Vagina (tissue), 2 donors: ENCODE results near the gene TCF4.

Source experiments
- CTCF ChIP-seq, 3 experiments: fragments of 450-650 bp in 2 of 3; fragments of 200-600 bp in 1 of 3; sonication (generic) in 1 of 3; IDR thresholded peaks; one replicate each; pipeline ENCODE4 v1.5.1; 2017 to 2019; ENCODE audit warnings: antibody characterized with exemption in 3 of 3, mild to moderate bottlenecking in 2 of 3, moderate library complexity in 2 of 3
- POLR2A ChIP-seq, 2 donors: fragments of 450-650 bp; IDR thresholded peaks; one replicate each; pipeline ENCODE4 v1.6.1; 2017; ENCODE audit warnings: antibody characterized with exemption in 2 of 2, mild to moderate bottlenecking in 2 of 2, moderate library complexity in 2 of 2
- POLR2AphosphoS5 ChIP-seq, 2 donors: sonication (generic); formaldehyde crosslinking; IDR thresholded peaks; one replicate each; pipeline ENCODE4 v1.9.0; 2017; ENCODE audit warnings: antibody characterized with exemption in 2 of 2, mild to moderate bottlenecking in 2 of 2, low read depth in 1 of 2; ENCODE audit not compliant: insufficient read depth in 1 of 2

- no peak for TF ChIP-seq CTCF (IDR thresholded peaks at IDR 0.05)
- no peak for TF ChIP-seq POLR2A (IDR thresholded peaks at IDR 0.05)
- no peak for TF ChIP-seq POLR2AphosphoS5 (IDR thresholded peaks at IDR 0.05; ENCODE audit: insufficient read depth in 1 of 2, low read depth in 1 of 2)
These were observed 408.6 kb downstream of the TCF4 start for GRCh38 chr18:55179425-55179824.
